ENCODE measurements around the gene TTC16. TPM values are rescaled to one million over a fixed set of nuclear protein-coding genes. Genes with fewer than 3 reads are reported as not detected.

TTC16 gene
- total and polyA plus RNA-seq, 7 donors: 0.15 TPM; not detected in 6

- no peak for DNase-seq
- Histone ChIP-seq H3K27ac (peak overlapping the region in 2 of 4 donors; percentile 13 to 19), H3K4me3 (no peak overlapping the region), H3K9me3 (no peaks in the 10 kb centered on the region), H3K27me3 (no peaks in the 10 kb centered on the region), H3K36me3 (peaks cover 0 to 17% (median 4%) of the 10 kb centered on the region in 4 donors), H3K4me1 (peaks cover 0 to 27% (median 16%) of the 10 kb centered on the region in 4 donors)
- intact Hi-C loops (cut with DNase I): loop anchor here (5.0 kb wide), 2 partner anchors 120 to 230 kb away; partner anchors contain the start of gene STXBP1
- 96 to 97% methylated on average over 21 of the region's 21 CpGs for WGBS, 2 donors
- no peak for TF ChIP-seq POLR2AphosphoS5 (IDR thresholded peaks at IDR 0.05)
- TF ChIP-seq CTCF (IDR thresholded peaks at IDR 0.05): no peak
- TF ChIP-seq POLR2A (IDR thresholded peaks at IDR 0.05): no peak
- TF ChIP-seq EP300 (IDR thresholded peaks at IDR 0.05): no peak
Measured at GRCh38 chr9:127732444-127732843, 16.6 kb downstream of the TTC16 start.

- H3K36me3 ChIP-seq: peaks cover 0 to 17% (median 4%) of the 10 kb centered on the region in 4 donors
- H3K4me3 ChIP-seq: no peak overlapping the region
- peaks cover 0 to 27% (median 16%) of the 10 kb centered on the region in 4 donors for H3K4me1 ChIP-seq
- intact Hi-C loops (cut with DNase I): loop anchor here (1.0 to 5.0 kb wide), 5 partner anchors 121 to 231 kb away; partner anchors contain the start of genes ST6GALNAC4 and STXBP1
- WGBS, 2 donors: 71 to 83% methylated on average over 2 of the region's 2 CpGs
- no peak for DNase-seq
- no peaks in the 10 kb centered on the region for H3K9me3 ChIP-seq
- no peak overlapping the region for H3K27ac ChIP-seq
- no peaks in the 10 kb centered on the region for H3K27me3 ChIP-seq
- TF ChIP-seq EP300 (IDR thresholded peaks at IDR 0.05) (no peak), POLR2A (IDR thresholded peaks at IDR 0.05) (no peak), POLR2AphosphoS5 (IDR thresholded peaks at IDR 0.05) (no peak), CTCF (IDR thresholded peaks at IDR 0.05) (no peak)
Measured at GRCh38 chr9:127733614-127734013, 17.7 kb downstream of the TTC16 start.

- Histone ChIP-seq H3K4me3 (peak overlapping the region; percentile 50 to 93 (median 76)), H3K4me1 (peaks cover 0 to 27% (median 16%) of the 10 kb centered on the region in 4 donors), H3K36me3 (peaks cover 0 to 17% (median 4%) of the 10 kb centered on the region in 4 donors), H3K9me3 (no peaks in the 10 kb centered on the region), H3K27ac (peak overlapping the region; percentile 91 to 98 (median 98)), H3K27me3 (no peaks in the 10 kb centered on the region)
- TF ChIP-seq CTCF (IDR thresholded peaks at IDR 0.05) (no peak), POLR2AphosphoS5 (IDR thresholded peaks at IDR 0.05) (no peak), POLR2A (IDR thresholded peaks at IDR 0.05) (no peak), EP300 (IDR thresholded peaks at IDR 0.05) (no peak)
- intact Hi-C loops (cut with DNase I): loop anchor here (1.0 to 5.0 kb wide), 5 partner anchors 122 to 232 kb away; partner anchors contain the start of genes ST6GALNAC4 and STXBP1
- DNase-seq: no peak
- WGBS, 2 donors: 54 to 60% methylated on average over 22 of the region's 22 CpGs
Measured at GRCh38 chr9:127734247-127734746, 18.4 kb downstream of the TTC16 start.

DNA sequence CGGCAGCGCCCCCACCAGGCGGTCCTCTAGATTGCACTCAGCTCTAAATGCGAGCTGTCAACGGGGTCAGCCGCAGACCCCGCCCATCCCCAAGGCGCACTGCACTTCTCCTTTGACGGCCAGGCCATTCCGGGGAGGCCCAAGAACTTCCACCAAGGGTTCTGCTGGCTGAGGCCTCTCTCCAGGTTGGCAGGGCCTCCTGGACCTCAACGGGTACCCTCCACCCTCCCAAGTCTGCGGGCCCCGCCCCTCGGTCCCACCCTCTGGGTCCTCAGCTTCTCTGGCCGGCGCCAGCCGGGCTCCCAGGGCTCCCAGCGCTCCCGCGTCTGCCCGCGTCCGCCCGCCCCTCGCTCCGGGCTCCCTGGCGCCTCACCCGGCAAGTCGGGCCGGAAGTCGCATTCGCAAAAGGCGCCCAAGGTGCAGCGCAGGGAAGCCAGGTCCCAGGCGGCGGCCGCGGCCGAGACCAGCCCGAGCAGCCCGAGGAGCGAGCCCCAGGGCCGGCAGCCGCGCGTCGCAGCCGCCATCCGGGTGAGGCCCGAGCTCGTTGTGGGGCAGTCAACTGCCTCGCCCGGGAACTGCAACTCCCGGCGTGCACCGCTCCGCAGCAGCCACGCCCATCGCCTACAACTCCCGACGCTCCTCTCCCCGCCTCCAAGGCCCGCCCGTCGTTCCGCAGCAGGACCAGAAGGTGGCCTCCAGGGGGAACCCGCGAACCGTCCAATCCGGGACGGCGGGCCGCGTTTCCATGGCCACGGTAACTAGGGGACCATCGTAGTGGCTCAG lies 19.1 kb downstream of the TTC16 start, which contains the start of gene TOR2A:
Gene TOR2A (minus strand): TSS at position 548 of the 783 bp plus-strand sequence. CDS start 24 bp downstream, at position 524.
- 0 to 1% methylated on average over 76 of the region's 76 CpGs for WGBS, 2 donors

More for the DNA sequence above, 19.1 kb downstream of the TTC16 start, which contains the start of gene TOR2A:
- peak in 1 of 2 donors; percentile 46 for TF ChIP-seq POLR2A (IDR thresholded peaks at IDR 0.05)
- peak; percentile 76 to 92 (median 88) for TF ChIP-seq POLR2AphosphoS5 (IDR thresholded peaks at IDR 0.05)
- TF ChIP-seq EP300 (IDR thresholded peaks at IDR 0.05): no peak
- TF ChIP-seq CTCF (IDR thresholded peaks at IDR 0.05): peak; percentile 89 to 99 (median 98)
- H3K4me1 ChIP-seq: peaks cover 0 to 27% (median 16%) of the 10 kb centered on the region in 4 donors
- H3K27me3 ChIP-seq: no peaks in the 10 kb centered on the region
- no peaks in the 10 kb centered on the region for H3K9me3 ChIP-seq
- intact Hi-C loops (cut with DNase I): loop anchor here (1.0 to 5.0 kb wide), 6 partner anchors 50 to 233 kb away; partner anchors contain the start of genes ST6GALNAC4 and STXBP1
- peak within 1 kb of the TSS; percentile 91 to 98 (median 98) for H3K27ac ChIP-seq
- H3K4me3 ChIP-seq: peak within 1 kb of the TSS; percentile 50 to 93 (median 76)
- peak; percentile 99 for DNase-seq
- peaks cover 0 to 17% (median 4%) of the 10 kb centered on the region in 4 donors for H3K36me3 ChIP-seq

Data from sigmoid colon (tissue), 7 donors.